HCT116 (cell line): ENCODE results near the gene ACOT9.

ENCODE experiments used
- CEBPB ChIP-seq: IDR thresholded peaks from 2 replicates; pipeline ENCODE4 v1.6.1; 2012; ENCODE audit warnings: low read depth
- ELF1 ChIP-seq: IDR thresholded peaks from 2 replicates; pipeline ENCODE4 v1.6.1; 2012; ENCODE audit warnings: low read depth, borderline replicate concordance
- EZH2 ChIP-seq: fragments of 200-600 bp; sonication (generic); IDR thresholded peaks from 2 replicates; pipeline ENCODE4 v1.6.1; 2017; ENCODE audit warnings: antibody characterized with exemption, mixed run types
- EZH2phosphoT487 ChIP-seq: fragments of 200-600 bp; IDR thresholded peaks from 2 replicates; pipeline ENCODE4 v1.6.1; 2018; ENCODE audit warnings: antibody characterized with exemption, borderline replicate concordance
- JUND ChIP-seq: IDR thresholded peaks from 2 replicates; pipeline ENCODE4 v1.6.1; 2012
- POLR2A ChIP-seq: IDR thresholded peaks from 2 replicates; pipeline ENCODE4 v1.7.0; 2011; ENCODE audit warnings: borderline replicate concordance; ENCODE audit not compliant: insufficient read depth, insufficient read length; ENCODE audit errors: extremely low read depth
- POLR2AphosphoS5 ChIP-seq: IDR thresholded peaks from 2 replicates; pipeline ENCODE4 v1.6.1; 2011; ENCODE audit warnings: mild to moderate bottlenecking, low read depth, low read length, moderate library complexity
- SIN3A ChIP-seq: IDR thresholded peaks from 2 replicates; pipeline ENCODE4 v1.6.1; 2012; ENCODE audit warnings: low read depth
- SP1 ChIP-seq: IDR thresholded peaks from 2 replicates; pipeline ENCODE4 v1.6.1; 2012; ENCODE audit warnings: low read depth
- TCF7L2 ChIP-seq: IDR thresholded peaks from 2 replicates; pipeline ENCODE4 v1.7.0; 2011; ENCODE audit warnings: borderline replicate concordance, inconsistent platforms; ENCODE audit not compliant: insufficient read depth, insufficient read length; ENCODE audit errors: extremely low read depth
- YY1 ChIP-seq: IDR thresholded peaks from 2 replicates; pipeline ENCODE4 v1.6.1; 2011; ENCODE audit warnings: low read length, low read depth, moderate library complexity, mild to moderate bottlenecking; ENCODE audit not compliant: insufficient replicate concordance; ENCODE audit errors: extremely low read depth
- ZFX ChIP-seq: fragments of 450-650 bp; IDR thresholded peaks from 2 replicates; pipeline ENCODE4 v1.6.1; 2017
- TF ChIP-seq, protein P1 (sequence below), 3 experiments: fragments of 200-600 bp in 1 of 3; sonication (generic) in 1 of 3; IDR thresholded peaks in 2 of 3; conservative IDR thresholded peaks in 1 of 3; 2 replicates each; pipeline ENCODE4 v1.5.1; 2012 to 2017; ENCODE audit warnings: low read depth in 2 of 3, low read length in 2 of 3, antibody characterized with exemption in 1 of 3, borderline replicate concordance in 1 of 3, control low read depth in 1 of 3, mild to moderate bottlenecking in 1 of 3, mixed read lengths in 1 of 3, mixed run types in 1 of 3, moderate library complexity in 1 of 3; ENCODE audit not compliant: insufficient read depth in 1 of 3
- TF ChIP-seq, protein P2 (sequence below): IDR thresholded peaks from 2 replicates; pipeline ENCODE4 v1.6.1; 2012

DNA sequence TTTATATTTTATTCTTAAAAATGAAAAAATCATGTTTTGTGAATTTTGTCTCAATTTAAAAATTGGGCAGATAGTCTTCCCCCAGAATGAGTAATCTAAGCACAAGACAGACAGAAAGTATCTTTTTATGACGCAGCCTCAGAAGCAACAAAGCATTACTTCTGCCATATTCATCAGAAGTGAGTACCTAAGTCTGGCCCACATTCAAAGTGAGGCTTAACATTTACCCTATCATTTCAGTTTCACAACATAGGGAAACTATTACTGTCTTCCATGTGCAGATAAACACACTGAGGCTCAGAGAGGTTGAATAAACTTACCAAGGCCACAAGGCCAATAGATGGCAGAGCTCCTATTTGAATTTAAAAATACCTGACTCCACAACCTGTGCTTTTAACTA is 80.2 kb downstream of the ACOT9 start:
- TF ChIP-seq, protein P1, sequence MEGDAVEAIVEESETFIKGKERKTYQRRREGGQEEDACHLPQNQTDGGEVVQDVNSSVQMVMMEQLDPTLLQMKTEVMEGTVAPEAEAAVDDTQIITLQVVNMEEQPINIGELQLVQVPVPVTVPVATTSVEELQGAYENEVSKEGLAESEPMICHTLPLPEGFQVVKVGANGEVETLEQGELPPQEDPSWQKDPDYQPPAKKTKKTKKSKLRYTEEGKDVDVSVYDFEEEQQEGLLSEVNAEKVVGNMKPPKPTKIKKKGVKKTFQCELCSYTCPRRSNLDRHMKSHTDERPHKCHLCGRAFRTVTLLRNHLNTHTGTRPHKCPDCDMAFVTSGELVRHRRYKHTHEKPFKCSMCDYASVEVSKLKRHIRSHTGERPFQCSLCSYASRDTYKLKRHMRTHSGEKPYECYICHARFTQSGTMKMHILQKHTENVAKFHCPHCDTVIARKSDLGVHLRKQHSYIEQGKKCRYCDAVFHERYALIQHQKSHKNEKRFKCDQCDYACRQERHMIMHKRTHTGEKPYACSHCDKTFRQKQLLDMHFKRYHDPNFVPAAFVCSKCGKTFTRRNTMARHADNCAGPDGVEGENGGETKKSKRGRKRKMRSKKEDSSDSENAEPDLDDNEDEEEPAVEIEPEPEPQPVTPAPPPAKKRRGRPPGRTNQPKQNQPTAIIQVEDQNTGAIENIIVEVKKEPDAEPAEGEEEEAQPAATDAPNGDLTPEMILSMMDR (IDR thresholded peaks at IDR 0.05 in 2 of 3, conservative IDR thresholded peaks at IDR 0.05 in 1 of 3; ENCODE audit: borderline replicate concordance in 1 of 3, insufficient read depth in 1 of 3, low read depth in 2 of 3, low read length in 2 of 3): no peak
- no peak for TF ChIP-seq ELF1
- TF ChIP-seq POLR2A: no peak
- no peak for TF ChIP-seq EZH2
- no peak for TF ChIP-seq EZH2phosphoT487
- TF ChIP-seq CEBPB: no peak
- no peak for TF ChIP-seq POLR2AphosphoS5
- TF ChIP-seq YY1: no peak
- TF ChIP-seq SP1: no peak
- TF ChIP-seq, protein P2, sequence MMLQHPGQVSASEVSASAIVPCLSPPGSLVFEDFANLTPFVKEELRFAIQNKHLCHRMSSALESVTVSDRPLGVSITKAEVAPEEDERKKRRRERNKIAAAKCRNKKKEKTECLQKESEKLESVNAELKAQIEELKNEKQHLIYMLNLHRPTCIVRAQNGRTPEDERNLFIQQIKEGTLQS: no peak
- TF ChIP-seq ZFX: no peak
- TF ChIP-seq JUND: no peak
- TF ChIP-seq TCF7L2: no peak
- TF ChIP-seq SIN3A: no peak
